GM03348 (cell line): ENCODE results near the gene CNPY3.
A peak's percentile ranks its signal among the peaks of the same experiment; 100 is the strongest.

Experiments used
- DNase-seq: peaks from one replicate; pipeline ENCODE4 v3.0.0; 2012; ENCODE audit warnings: low spot score

The CNPY3 gene

DNA sequence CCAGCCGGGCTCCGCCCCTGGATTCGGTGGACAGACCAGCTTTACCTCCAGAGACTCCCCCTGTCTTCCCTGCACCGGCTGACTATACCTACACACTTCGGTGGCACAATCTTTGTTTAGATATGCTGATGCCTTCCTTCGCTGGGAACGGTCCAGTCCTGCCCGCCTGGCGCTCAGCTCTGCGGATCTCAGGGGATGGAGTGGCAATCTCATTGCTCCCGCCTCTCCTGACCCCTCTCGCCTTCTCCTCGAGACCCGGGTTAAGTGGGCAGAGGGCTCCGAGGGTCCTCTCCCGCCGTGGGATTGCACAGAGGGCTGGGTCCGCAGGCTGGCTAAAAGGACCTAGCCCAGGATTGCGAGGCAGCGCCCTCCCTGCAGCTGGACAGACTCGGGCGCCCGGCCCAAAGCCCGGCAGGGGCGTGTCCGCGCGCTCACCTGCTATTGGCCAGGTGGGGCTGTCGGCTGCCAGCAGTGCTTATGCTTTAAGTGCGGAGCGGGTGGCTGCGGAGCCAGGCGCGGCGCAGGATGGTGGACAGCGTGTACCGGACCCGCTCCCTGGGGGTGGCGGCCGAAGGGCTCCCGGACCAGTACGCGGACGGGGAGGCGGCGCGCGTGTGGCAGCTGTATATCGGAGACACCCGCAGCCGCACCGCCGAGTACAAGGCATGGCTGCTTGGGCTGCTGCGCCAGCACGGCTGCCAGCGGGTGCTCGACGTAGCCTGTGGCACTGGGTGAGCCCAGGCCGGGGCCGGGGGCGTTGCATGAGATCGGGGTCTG is 31.2 kb downstream of the CNPY3 start, which contains the start of gene GNMT:
Gene GNMT, plus strand, starts transcription at position 512 of the 777 bp plus-strand sequence. Its CDS starts 14 bp downstream, at position 526.
- peak; percentile 60 for DNase-seq

DNA sequence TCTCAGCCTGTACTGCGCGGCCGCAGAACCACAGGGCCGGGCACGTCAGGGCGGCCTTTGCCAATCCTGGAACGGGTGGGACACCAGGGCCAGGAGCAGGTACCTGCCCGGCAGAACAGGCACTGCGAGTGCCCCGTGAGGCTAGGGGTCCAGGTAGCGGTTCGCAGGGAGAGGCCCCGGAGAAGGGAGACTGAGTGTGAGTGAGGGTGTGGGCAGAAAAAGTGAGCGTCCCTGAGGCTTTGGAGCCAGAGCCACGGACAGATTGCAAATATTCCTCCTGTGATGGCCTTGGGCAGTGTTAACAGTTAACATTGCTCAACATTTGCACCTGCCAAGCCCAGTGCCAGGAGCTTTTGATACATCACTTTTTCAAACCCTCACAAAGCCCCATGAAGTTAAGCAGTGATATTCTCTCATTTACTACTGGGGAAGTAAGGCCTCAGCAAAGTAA is 31.8 kb downstream of the CNPY3 start:
- DNase-seq: no peak

- DNase-seq: no peak
Measured at GRCh38 chr6:42962096-42962495, 32.8 kb downstream of the CNPY3 start.

- DNase-seq: no peak
Measured at GRCh38 chr6:42962502-42963178, 33.4 kb downstream of the CNPY3 start.

GRCh38 chr6:42963179-42963854 is 34.0 kb downstream of the CNPY3 start:
- no peak for DNase-seq

DNA sequence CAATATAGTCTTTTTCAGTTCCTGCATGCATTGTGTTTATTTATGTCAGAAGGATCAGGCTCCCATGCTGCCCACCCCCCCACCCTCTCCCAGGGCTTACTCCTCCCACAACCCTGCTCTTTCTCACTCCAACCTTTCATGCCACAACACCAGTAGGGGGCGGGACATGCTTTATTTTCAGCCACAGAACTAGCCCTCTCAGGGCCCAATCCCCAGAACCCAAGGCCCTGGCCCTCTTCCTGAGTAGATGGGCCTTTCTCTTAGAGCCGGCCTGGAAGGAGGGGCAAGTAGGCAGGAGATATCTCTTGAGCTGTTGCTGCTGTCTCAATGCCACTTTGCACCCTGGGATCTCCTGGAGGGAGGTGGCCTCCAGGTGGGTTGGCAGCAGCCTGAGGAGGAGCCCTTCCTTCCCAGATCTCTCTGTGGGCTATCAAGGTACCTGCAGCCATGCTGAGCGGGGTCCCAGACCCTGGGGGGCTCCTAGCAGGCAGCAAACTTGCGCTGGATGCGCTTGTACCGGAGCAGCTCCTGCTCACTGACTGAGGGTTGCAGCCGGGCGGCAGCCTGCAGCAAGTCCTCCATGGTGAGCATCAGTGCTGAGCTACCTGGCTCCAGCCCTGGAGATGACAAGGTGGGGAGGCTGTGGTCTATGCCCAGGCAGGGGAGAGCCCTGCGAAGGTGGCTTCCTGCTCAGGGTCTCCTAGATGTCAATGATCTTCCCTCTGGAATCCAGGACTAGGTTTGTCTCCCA is 34.8 kb downstream of the CNPY3 start:
- DNase-seq: peak; percentile 49

DNA sequence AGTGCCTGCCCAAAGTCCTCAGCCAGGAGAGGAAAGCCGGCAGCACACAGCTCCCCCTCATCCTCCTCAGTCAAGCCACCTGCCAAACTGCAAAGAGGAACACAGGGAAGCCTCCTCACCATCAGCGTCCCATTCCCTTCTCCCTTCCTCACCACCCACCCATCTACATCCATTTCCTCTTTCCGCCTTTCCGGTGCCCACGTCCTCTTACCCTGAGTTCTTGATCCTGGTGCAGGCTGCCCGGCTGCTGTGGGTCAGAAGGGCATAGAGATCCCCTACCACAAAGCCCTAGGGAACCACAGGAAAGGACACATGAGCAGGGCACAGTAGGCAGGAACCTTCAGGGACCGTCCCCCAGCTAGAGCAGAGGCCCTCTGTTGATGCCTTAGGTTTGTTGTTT is 37.3 kb downstream of the CNPY3 start:
- no peak for DNase-seq

DNA sequence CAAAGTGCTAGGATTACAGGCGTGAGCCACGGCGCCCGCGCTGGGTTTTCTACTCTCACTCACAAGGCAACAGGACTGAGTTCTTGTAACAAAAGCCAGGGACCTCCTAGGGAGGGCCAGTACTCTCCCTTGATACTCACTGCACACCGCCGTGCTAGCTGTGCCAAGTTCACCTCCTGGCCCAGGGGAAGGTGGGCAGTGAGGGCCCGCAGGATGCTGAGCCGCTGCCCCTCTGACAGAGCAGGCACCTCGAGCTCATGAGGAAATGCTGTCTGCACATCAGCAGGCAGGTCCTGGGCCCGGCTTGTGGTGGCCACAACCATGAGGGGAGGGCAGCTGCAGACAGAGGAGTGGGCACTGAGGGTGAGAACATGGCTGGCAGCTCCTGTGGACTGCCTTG is 37.9 kb downstream of the CNPY3 start:
- DNase-seq: no peak

DNA sequence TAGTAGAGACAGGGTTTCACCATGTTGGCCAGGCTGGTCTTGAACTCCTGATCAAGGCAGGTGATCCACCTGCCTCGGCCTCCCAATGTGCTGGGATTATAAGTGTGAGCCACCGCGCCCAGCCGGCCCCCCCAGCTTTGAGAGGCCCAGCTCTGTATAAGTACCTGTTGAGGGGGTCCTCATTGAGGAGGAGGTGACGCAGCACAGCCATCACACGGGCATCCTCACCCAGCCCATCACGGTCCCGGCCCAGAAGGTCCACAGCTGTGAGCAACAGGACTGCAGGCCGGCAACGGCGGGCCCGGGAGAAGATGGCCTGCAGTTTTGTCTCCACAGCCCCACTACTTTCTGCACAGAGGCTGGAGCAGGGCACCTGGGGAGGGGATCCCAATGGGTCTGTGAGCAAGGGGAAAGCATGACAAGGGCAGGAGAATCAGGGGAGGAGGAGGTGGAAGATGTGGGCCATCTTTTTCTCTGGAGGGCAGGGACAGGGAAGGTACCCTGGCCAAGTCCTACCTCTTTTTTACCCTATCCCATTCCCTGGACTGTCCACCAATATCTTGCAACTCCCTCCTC is 38.9 kb downstream of the CNPY3 start:
- no peak for DNase-seq

DNA sequence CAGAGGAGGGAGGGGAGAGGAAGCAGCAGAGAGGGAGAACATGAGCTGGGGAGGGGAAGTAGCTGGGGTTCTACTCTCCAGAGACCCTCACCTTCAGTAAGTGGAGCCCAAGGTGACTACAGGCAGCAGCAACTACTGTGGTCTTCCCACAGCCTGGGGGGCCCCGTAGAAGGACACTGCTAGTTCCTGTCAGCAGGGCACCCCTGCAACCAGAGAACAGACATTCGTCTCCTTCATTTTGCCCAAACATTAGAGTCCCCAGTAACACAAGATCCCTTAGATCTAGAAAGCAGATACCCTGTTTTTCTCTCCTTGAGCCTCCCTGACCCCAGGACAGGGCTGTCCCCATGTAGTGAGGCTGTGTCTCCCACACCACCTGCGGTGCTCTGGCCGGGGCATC is 39.5 kb downstream of the CNPY3 start:
- DNase-seq: no peak

DNA sequence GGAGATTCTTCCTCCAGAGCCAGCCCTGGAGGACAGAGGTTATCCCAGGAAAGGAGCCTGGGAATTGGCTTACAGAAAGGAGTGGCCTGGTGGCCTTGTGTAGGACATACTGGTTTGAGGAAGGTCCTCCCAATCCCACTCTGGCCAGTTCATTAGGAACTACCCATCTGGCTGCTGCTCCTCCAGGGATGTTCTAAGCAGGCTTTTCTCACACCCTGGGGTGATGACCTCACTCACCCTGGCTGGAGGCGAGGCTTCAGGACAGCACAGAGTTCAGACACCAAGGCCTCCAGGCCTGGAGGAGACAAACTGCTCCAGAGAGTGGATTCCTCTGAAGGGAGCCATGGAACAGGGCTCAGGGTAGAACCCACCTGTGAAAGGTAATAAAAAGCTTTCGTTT is 40.2 kb downstream of the CNPY3 start:
- DNase-seq: no peak

GRCh38 chr6:42969934-42970333 is 40.7 kb downstream of the CNPY3 start:
- no peak for DNase-seq

- peak; percentile 35 for DNase-seq
Measured at GRCh38 chr6:42970871-42971612, 41.8 kb downstream of the CNPY3 start.

- no peak for DNase-seq
Measured at GRCh38 chr6:42971746-42972327, 42.6 kb downstream of the CNPY3 start.

GRCh38 chr6:42973926-42974325 is 44.6 kb downstream of the CNPY3 start:
- DNase-seq: no peak

DNA sequence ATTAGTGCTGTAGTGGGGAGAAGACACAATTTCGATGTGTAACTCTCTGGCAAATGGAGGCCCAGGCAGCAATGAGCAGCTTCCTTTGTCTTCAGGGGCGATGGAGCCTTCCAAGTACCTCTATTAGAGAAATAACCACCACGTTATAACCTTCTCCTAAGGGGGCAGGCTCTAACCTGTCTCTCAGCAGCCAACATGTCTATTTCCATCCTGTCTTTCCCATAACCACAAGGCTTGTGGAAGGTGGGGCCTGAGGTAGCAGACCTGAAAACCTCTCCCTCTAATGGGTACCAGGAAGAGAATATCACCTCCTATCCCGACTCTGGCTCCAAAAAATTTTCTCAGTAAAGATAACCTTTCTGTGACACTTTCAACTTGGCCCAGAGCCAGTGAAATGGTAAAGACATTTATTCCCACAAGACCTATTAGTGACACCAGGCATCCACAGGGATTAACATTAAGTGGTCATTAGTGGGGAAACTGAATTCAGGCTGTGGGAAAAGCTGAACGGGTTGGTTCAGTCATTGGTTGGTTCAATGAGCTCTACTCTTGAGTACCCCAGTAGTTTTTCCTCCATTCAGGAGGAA is 45.7 kb downstream of the CNPY3 start:
- DNase-seq: no peak

DNA sequence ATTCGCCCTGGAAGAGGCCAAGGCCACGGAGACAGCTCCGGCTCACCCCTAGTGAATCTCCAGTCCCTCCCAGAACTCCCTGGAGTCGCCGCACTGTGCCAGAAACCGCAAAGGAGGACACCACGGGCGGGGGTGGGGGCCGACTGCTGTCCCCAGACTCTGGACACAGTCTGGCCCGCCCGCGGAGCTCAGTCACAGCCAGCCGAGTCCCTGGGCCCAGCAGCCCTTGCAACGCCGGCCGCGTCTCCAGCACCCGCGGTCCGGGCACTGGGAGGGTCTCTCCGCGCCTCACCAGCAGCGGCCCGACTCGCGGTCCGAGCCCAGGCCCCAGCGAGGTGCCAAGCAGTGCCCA is 49.2 kb downstream of the CNPY3 start:
- peak; percentile 71 for DNase-seq

DNA sequence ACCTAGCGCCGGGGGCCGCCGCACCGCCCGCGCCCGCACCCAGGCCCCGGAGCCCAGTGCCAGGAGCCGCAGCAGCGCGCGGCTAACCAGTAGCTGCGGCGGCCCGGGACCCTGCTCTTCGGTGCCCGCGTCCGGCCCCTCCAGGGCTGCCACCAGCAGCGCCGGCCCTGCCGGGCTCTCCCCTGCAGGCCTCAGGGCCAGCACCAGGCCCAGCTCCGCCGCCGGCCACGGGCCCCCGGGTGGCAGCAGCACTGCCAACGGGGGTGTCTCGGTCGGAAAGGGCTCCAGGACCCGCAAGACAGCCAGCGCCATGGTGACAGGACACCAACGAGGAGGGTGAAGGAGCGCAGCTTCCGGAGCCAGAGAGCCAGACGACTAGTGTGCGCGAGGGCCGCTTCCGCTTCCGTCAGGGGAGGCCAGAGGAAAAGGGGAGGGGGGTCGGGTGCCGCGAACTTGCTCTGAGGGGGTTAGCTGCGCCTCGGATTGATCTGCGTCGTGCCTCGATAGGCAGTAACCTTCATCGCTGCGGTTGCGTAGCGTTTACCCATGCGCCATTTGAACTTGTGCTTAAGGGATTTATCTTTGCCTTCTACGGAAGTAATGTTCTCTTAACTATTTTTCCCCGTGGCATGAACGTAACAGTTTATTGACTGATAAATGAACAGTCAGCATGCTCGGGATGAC is 49.7 kb downstream of the CNPY3 start, which contains the start of gene PEX6:
Gene PEX6, minus strand, starts transcription at position 343 of the 684 bp plus-strand sequence. Its CDS starts 31 bp downstream, at position 312.
- DNase-seq: peak; percentile 95

DNA sequence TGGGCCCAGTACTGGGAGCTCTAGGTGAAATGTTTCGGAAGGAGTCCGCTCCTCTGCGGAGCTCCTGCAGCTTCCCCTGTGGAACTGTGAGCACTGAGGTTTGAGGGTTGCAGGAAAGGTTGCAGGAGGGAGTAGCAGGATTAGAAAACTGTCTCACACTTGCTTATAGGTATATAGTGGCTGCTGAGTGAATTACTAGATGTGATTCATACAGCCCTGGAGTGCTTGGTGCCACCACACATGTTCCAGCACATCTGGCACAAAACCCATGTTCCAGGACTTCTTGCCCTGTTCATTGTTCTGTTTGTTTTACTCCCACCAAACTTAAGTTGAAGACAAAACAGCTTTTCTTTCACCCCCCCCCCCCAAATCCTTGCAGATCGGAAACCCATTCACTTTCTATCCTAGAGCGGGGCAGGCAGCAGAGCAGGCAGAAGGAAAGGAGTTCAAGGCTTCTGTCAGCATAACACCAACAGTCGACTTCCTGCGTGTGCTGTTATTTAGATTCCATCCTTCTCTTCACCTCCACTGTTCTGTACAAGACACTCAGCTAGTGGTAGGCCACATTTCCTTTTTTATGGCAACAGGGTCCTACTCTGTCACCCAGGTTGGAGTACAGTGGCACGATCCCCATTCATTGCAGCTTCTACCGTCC is 50.4 kb downstream of the CNPY3 start:
- peak; percentile 47 for DNase-seq
